Omental fat pad (tissue), 4 donors: ENCODE data around the gene CALN1. TPM values are rescaled to one million over a fixed set of nuclear protein-coding genes. Genes with fewer than 3 reads are reported as not detected.

ENCODE experiments used
- ATAC-seq: fragments of 150-250 bp; one replicate; pipeline ENCODE4 v1.9.1; 2016; ENCODE audit warnings: mild to moderate bottlenecking, moderate library complexity; ENCODE audit not compliant: low FRiP score
- DNase-seq: peaks from one replicate; pipeline ENCODE4 v3.0.0-alpha.2; 2019; ENCODE audit warnings: low spot score
- CTCF ChIP-seq, 3 donors: fragments of 450-650 bp; IDR thresholded peaks; one replicate each; pipeline ENCODE4 v1.5.1; 2016 to 2017; ENCODE audit warnings: antibody characterized with exemption in 3 of 3, mild to moderate bottlenecking in 3 of 3, moderate library complexity in 2 of 3
- total RNA-seq, 4 donors: library from RNA; depleted of rRNA; stranded (reverse); fragments of >200 nt; gene quantifications; one replicate each; pipeline ENCODE4 v1.1.0, GENCODE V29; 2016

Gene CALN1
- total RNA-seq, 4 donors from 2014 or later: 0.16 TPM; not detected in 3

- TF ChIP-seq CTCF (IDR thresholded peaks at IDR 0.05): no peak
- ATAC-seq: no peak
- no peak for DNase-seq
Observed at GRCh38 chr7:72278550-72278949, 133.6 kb downstream of the CALN1 start.

- DNase-seq: no peak
- no peak for ATAC-seq
- no peak for TF ChIP-seq CTCF (IDR thresholded peaks at IDR 0.05)
Observed at GRCh38 chr7:72275382-72276070, 136.6 kb downstream of the CALN1 start.

- ATAC-seq (no peak), DNase-seq (no peak)
- no peak for TF ChIP-seq CTCF (IDR thresholded peaks at IDR 0.05)
Observed at GRCh38 chr7:72272479-72272878, 139.7 kb downstream of the CALN1 start.

- DNase-seq: no peak
- no peak for ATAC-seq
Observed at GRCh38 chr7:72268796-72269195, 143.3 kb downstream of the CALN1 start.

GRCh38 chr7:72268090-72268489, 144.0 kb downstream of the CALN1 start:
- DNase-seq: no peak
- ATAC-seq: no peak
- no peak for TF ChIP-seq CTCF (IDR thresholded peaks at IDR 0.05)

More at GRCh38 chr7:72268796-72269195, 143.3 kb downstream of the CALN1 start:
- TF ChIP-seq CTCF (IDR thresholded peaks at IDR 0.05): no peak

GRCh38 chr7:72267291-72267800, 144.8 kb downstream of the CALN1 start:
- ATAC-seq (no peak), DNase-seq (no peak)
- no peak for TF ChIP-seq CTCF (IDR thresholded peaks at IDR 0.05)

GRCh38 chr7:72266771-72267170, 145.4 kb downstream of the CALN1 start:
- no peak for TF ChIP-seq CTCF (IDR thresholded peaks at IDR 0.05)
- DNase-seq (no peak), ATAC-seq (no peak)
